GM12875 (cell line): ENCODE data around the gene POFUT2.

ENCODE experiments used
- H3K4me3 ChIP-seq: one replicate; pipeline ENCODE4 v1.5.1; 2011; ENCODE audit warnings: low read depth, low read length, control low read depth
- CTCF ChIP-seq: IDR thresholded peaks from 2 replicates; pipeline ENCODE4 v1.5.1; 2011; ENCODE audit warnings: low read depth, mild to moderate bottlenecking, control low read depth, inconsistent platforms, low read length, moderate library complexity, borderline replicate concordance; ENCODE audit not compliant: insufficient read depth

Gene POFUT2

GRCh38 chr21:45265721-45266517 is 21.8 kb downstream of the POFUT2 start:
- no peak for TF ChIP-seq CTCF
- no peak overlapping the region for H3K4me3 ChIP-seq

- H3K4me3 ChIP-seq = no peak overlapping the region
- no peak for TF ChIP-seq CTCF
These were observed 22.7 kb downstream of the POFUT2 start for GRCh38 chr21:45264912-45265515.

- H3K4me3 ChIP-seq = no peak overlapping the region
- no peak for TF ChIP-seq CTCF
These were observed 23.4 kb downstream of the POFUT2 start for GRCh38 chr21:45264146-45264911.

- TF ChIP-seq CTCF = no peak
These were observed 24.2 kb downstream of the POFUT2 start for GRCh38 chr21:45263534-45263933.

GRCh38 chr21:45262616-45263015 is 25.1 kb downstream of the POFUT2 start:
- no peak overlapping the region for H3K4me3 ChIP-seq
- TF ChIP-seq CTCF = no peak

More at GRCh38 chr21:45263534-45263933, 24.2 kb downstream of the POFUT2 start:
- no peak overlapping the region for H3K4me3 ChIP-seq

- no peak overlapping the region for H3K4me3 ChIP-seq
- TF ChIP-seq CTCF = no peak
These were observed 25.6 kb downstream of the POFUT2 start for GRCh38 chr21:45262041-45262581.
